Measurements from ENCODE around the gene SHISAL1. TPM values are rescaled to one million over a fixed set of nuclear protein-coding genes. Genes with fewer than 3 reads are reported as not detected.
"Not testable (repeated sequence)": the region's sequence is repeated elsewhere in the genome, so short reads cannot be mapped to it uniquely, and the experiment has no call there.

SHISAL1 gene
- total RNA-seq, 1 donor from 2014 or later: not detected

- no peak overlapping the region for H3K27ac Mint-ChIP-seq
- no peaks in the 10 kb centered on the region for H3K9me3 Mint-ChIP-seq
- H3K36me3 Mint-ChIP-seq (ENCODE audit: low read depth): no peaks in the 10 kb centered on the region
- H3K4me3 Mint-ChIP-seq: no peak overlapping the region
- intact Hi-C loops (cut with micrococcal nuclease): no loop called here
- H3K4me1 Mint-ChIP-seq (ENCODE audit: low read depth): peaks cover 4% of the 10 kb centered on the region
- peaks cover 2% of the 10 kb centered on the region for H3K27me3 Mint-ChIP-seq (ENCODE audit: insufficient read depth)
- DNase-seq (ENCODE audit: low spot score): no peak
Observed at GRCh38 chr22:44313385-44314006, 745 bp upstream of the SHISAL1 start.

DNA sequence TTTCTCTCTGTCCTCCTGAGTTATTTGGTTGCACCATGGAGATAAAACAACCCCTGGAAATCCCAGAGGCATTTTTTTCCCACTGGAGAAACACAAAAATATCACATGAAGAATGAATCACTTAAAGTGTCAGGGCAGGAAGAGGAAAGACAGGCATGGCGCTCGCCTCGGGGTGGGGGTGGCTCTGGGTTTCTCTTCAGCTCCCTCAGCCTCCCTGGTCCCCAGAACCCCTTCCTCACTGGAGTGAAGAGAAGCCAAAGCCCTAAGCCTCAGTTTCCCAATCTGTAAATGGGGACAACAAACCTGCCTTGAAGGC is 938 bp downstream of the SHISAL1 start:
- H3K4me3 Mint-ChIP-seq: no peak overlapping the region
- H3K36me3 Mint-ChIP-seq (ENCODE audit: low read depth): no peaks in the 10 kb centered on the region
- H3K27me3 Mint-ChIP-seq (ENCODE audit: insufficient read depth): peaks cover 2% of the 10 kb centered on the region
- peaks cover 4% of the 10 kb centered on the region for H3K4me1 Mint-ChIP-seq (ENCODE audit: low read depth)
- H3K27ac Mint-ChIP-seq: no peak overlapping the region
- intact Hi-C loops (cut with micrococcal nuclease): no loop called here
- H3K9me3 Mint-ChIP-seq: no peaks in the 10 kb centered on the region
- no peak for DNase-seq (ENCODE audit: low spot score)

DNA sequence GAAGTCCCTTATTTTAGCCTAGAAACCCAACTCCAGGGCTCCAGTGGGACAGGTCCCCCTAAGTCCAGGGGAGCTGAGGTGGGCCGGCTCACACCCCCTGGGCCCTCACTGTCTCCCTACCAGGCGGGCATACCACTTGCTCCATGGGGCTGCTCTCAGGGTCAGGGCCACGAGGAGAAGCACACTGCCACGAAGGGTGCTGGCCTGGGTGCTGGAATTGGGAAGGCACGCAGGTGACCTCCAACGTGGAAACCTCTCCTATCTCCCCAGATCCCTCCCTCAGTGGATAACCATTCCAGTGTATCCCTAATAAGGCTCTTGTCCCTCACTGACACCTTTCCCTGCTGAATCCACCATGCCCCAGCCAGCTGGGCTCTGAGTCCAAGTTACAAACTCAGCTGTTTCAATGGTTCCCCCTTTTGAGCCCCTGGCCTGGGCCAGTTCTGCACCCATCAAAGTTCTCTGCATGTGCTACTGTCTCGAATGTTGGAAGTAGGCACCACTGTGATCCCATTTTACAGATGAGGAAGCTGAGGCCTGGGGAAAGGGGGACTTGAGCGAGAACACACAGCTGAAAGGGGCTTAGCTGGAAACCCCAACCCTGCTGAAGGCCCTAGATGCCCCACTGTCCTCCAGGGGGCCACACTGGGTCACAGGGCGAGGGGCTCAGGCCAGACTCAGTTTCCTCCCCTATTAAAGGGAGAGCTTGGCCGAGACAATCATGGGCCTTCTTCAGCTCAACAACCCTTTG is 1.5 kb downstream of the SHISAL1 start:
- peaks cover 4% of the 10 kb centered on the region for H3K4me1 Mint-ChIP-seq (ENCODE audit: low read depth)
- H3K4me3 Mint-ChIP-seq: no peak overlapping the region
- peaks cover 2% of the 10 kb centered on the region for H3K27me3 Mint-ChIP-seq (ENCODE audit: insufficient read depth)
- no peaks in the 10 kb centered on the region for H3K9me3 Mint-ChIP-seq
- H3K27ac Mint-ChIP-seq: no peak overlapping the region
- DNase-seq (ENCODE audit: low spot score): no peak
- H3K36me3 Mint-ChIP-seq (ENCODE audit: low read depth): no peaks in the 10 kb centered on the region
- intact Hi-C loops (cut with micrococcal nuclease): no loop called here

GRCh38 chr22:44309647-44310046 is 3.1 kb downstream of the SHISAL1 start:
- H3K27ac Mint-ChIP-seq: no peak overlapping the region

GRCh38 chr22:44309137-44309536 is 3.6 kb downstream of the SHISAL1 start:
- H3K27ac Mint-ChIP-seq: no peak overlapping the region
- intact Hi-C loops (cut with micrococcal nuclease): no loop called here
- no peaks in the 10 kb centered on the region for H3K36me3 Mint-ChIP-seq (ENCODE audit: low read depth)
- H3K27me3 Mint-ChIP-seq (ENCODE audit: insufficient read depth): peaks cover 2% of the 10 kb centered on the region
- no peaks in the 10 kb centered on the region for H3K9me3 Mint-ChIP-seq
- H3K4me1 Mint-ChIP-seq (ENCODE audit: low read depth): no peaks in the 10 kb centered on the region
- DNase-seq (ENCODE audit: low spot score): no peak
- no peak overlapping the region for H3K4me3 Mint-ChIP-seq

More at GRCh38 chr22:44309647-44310046, 3.1 kb downstream of the SHISAL1 start:
- no peaks in the 10 kb centered on the region for H3K9me3 Mint-ChIP-seq
- peaks cover 2% of the 10 kb centered on the region for H3K27me3 Mint-ChIP-seq (ENCODE audit: insufficient read depth)
- H3K4me1 Mint-ChIP-seq (ENCODE audit: low read depth): peaks cover 4% of the 10 kb centered on the region
- intact Hi-C loops (cut with micrococcal nuclease): no loop called here
- no peak for DNase-seq (ENCODE audit: low spot score)
- H3K4me3 Mint-ChIP-seq: no peak overlapping the region
- H3K36me3 Mint-ChIP-seq (ENCODE audit: low read depth): no peaks in the 10 kb centered on the region

GRCh38 chr22:44307509-44308169 is 5.1 kb downstream of the SHISAL1 start:
- H3K36me3 Mint-ChIP-seq (ENCODE audit: low read depth): no peaks in the 10 kb centered on the region
- no peaks in the 10 kb centered on the region for H3K9me3 Mint-ChIP-seq
- H3K4me1 Mint-ChIP-seq (ENCODE audit: low read depth): no peaks in the 10 kb centered on the region
- H3K27ac Mint-ChIP-seq: no peak overlapping the region
- DNase-seq (ENCODE audit: low spot score): no peak
- intact Hi-C loops (cut with micrococcal nuclease): no loop called here
- H3K4me3 Mint-ChIP-seq: no peak overlapping the region
- H3K27me3 Mint-ChIP-seq (ENCODE audit: insufficient read depth): peaks cover 2% of the 10 kb centered on the region

GRCh38 chr22:44305888-44306287 is 6.9 kb downstream of the SHISAL1 start:
- Mint-ChIP-seq H3K9me3 (no peaks in the 10 kb centered on the region), H3K4me3 (no peak overlapping the region), H3K36me3 (ENCODE audit: low read depth) (no peaks in the 10 kb centered on the region), H3K4me1 (ENCODE audit: low read depth) (no peaks in the 10 kb centered on the region), H3K27ac (no peak overlapping the region), H3K27me3 (ENCODE audit: insufficient read depth) (peaks cover 4% of the 10 kb centered on the region)
- intact Hi-C loops (cut with micrococcal nuclease): no loop called here
- no peak for DNase-seq (ENCODE audit: low spot score)

GRCh38 chr22:44305455-44305854 is 7.3 kb downstream of the SHISAL1 start:
- no peak overlapping the region for H3K27ac Mint-ChIP-seq
- H3K4me1 Mint-ChIP-seq (ENCODE audit: low read depth): no peaks in the 10 kb centered on the region
- H3K36me3 Mint-ChIP-seq (ENCODE audit: low read depth): no peaks in the 10 kb centered on the region
- peaks cover 2% of the 10 kb centered on the region for H3K27me3 Mint-ChIP-seq (ENCODE audit: insufficient read depth)
- DNase-seq (ENCODE audit: low spot score): no peak
- no peaks in the 10 kb centered on the region for H3K9me3 Mint-ChIP-seq
- intact Hi-C loops (cut with micrococcal nuclease): no loop called here
- H3K4me3 Mint-ChIP-seq: no peak overlapping the region

DNA sequence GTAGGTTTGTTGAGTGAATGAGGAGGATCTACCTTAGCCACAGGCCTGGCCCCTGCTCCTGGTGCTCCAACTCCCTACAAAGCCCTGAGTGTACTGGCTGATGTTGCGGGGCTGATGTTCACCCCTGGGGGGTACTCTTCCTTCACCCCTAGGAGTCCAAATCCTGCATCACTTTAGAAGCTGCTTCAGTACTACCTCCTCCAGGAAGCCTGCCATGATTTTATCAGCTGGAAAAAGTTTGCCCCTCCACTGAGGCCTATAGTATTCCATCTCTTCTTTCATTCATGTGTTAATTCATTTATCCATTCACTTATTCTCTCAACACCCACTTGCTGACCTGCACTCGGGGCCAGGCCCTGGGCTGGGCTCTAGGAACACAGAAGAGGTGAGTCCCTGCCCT is 7.8 kb downstream of the SHISAL1 start:
- Mint-ChIP-seq H3K36me3 (ENCODE audit: low read depth) (no peaks in the 10 kb centered on the region), H3K4me1 (ENCODE audit: low read depth) (no peaks in the 10 kb centered on the region), H3K27me3 (ENCODE audit: insufficient read depth) (peaks cover 2% of the 10 kb centered on the region), H3K9me3 (no peaks in the 10 kb centered on the region), H3K27ac (no peak overlapping the region), H3K4me3 (no peak overlapping the region)
- intact Hi-C loops (cut with micrococcal nuclease): no loop called here
- no peak for DNase-seq (ENCODE audit: low spot score)

DNA sequence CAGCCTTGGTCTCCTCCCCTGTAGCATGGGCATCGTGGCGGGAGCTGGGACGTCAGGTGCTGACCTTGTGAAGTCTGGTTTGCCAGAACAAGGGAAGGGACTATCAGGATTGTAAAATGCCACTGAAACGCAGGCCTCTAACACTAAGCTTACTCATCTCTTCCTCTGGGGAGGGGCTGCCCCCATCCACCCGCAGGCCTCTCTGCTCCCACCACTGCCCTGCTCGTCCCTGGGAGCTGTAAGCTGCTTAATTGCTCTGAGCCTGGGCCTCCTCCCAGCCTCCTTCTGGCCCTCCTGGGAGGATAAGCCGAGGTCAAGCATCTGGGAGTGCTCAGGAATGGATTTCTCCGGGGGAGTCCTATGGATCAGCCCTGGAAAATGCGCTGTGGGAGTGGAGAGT is 8.4 kb downstream of the SHISAL1 start:
- no peaks in the 10 kb centered on the region for H3K9me3 Mint-ChIP-seq

DNA sequence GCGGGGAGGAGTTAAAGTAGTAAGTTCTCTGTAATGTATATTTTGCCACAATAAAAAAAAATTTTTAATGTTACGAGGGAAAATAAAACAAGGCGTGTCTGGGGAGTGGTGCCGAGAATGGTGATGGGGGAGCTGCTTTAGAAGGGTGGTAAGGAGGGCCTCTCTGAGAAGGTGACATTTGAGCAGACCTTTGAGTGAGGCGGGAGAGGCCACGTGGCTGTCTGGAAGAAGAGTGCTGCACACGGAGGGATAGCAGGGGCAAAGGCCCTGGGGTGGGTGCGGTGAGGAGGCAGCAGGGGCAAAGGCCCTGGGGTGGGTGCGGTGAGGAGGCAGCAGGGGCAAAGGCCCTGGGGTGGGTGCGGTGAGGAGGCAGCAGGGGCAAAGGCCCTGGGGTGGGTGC is 10.4 kb downstream of the SHISAL1 start:
- H3K4me1 Mint-ChIP-seq (ENCODE audit: low read depth); DNase-seq (ENCODE audit: low spot score); intact Hi-C loops (cut with micrococcal nuclease); H3K27ac Mint-ChIP-seq; H3K27me3 Mint-ChIP-seq (ENCODE audit: insufficient read depth); H3K9me3 Mint-ChIP-seq; H3K4me3 Mint-ChIP-seq; H3K36me3 Mint-ChIP-seq (ENCODE audit: low read depth): not testable (repeated sequence)

More for the DNA sequence above, 8.4 kb downstream of the SHISAL1 start:
- no peak overlapping the region for H3K27ac Mint-ChIP-seq
- H3K4me1 Mint-ChIP-seq (ENCODE audit: low read depth): no peaks in the 10 kb centered on the region
- no peak overlapping the region for H3K4me3 Mint-ChIP-seq
- intact Hi-C loops (cut with micrococcal nuclease): no loop called here
- no peaks in the 10 kb centered on the region for H3K36me3 Mint-ChIP-seq (ENCODE audit: low read depth)
- no peak for DNase-seq (ENCODE audit: low spot score)
- peaks cover 7% of the 10 kb centered on the region for H3K27me3 Mint-ChIP-seq (ENCODE audit: insufficient read depth)

DNA sequence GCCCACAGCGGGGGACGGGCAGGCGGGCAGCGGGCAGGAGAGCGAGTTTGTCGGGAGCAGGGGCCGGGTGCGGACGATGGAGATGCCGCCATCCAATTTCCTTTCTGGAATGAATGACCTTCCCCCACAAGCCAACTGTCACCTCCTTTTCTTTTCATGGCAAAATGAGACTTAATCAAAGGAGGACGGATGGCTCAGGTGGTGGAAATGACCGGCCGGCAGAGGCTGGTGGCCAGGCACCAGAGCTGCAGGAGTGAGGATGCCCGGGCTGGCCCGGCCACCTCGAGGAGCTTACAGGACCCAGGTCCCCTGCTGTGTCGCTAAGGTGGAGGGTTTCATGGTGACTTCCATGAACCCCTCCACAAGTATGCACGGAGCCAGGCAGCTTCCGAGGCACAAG is 11.7 kb downstream of the SHISAL1 start:
- no peaks in the 10 kb centered on the region for H3K36me3 Mint-ChIP-seq (ENCODE audit: low read depth)
- no peaks in the 10 kb centered on the region for H3K4me1 Mint-ChIP-seq (ENCODE audit: low read depth)
- intact Hi-C loops (cut with micrococcal nuclease): no loop called here
- DNase-seq (ENCODE audit: low spot score): no peak
- no peak overlapping the region for H3K27ac Mint-ChIP-seq
- no peak overlapping the region for H3K4me3 Mint-ChIP-seq
- H3K9me3 Mint-ChIP-seq: no peaks in the 10 kb centered on the region
- H3K27me3 Mint-ChIP-seq (ENCODE audit: insufficient read depth): peaks cover 7% of the 10 kb centered on the region

- H3K27me3 Mint-ChIP-seq (ENCODE audit: insufficient read depth): peaks cover 7% of the 10 kb centered on the region
- peaks cover 2% of the 10 kb centered on the region for H3K9me3 Mint-ChIP-seq
- H3K36me3 Mint-ChIP-seq (ENCODE audit: low read depth): no peaks in the 10 kb centered on the region
- no peak for DNase-seq (ENCODE audit: low spot score)
- H3K27ac Mint-ChIP-seq: no peak overlapping the region
- no peaks in the 10 kb centered on the region for H3K4me1 Mint-ChIP-seq (ENCODE audit: low read depth)
- H3K4me3 Mint-ChIP-seq: no peak overlapping the region
- intact Hi-C loops (cut with micrococcal nuclease): no loop called here
Observed at GRCh38 chr22:44299124-44299523, 13.6 kb downstream of the SHISAL1 start.
